GM19099 (cell line): Measurements from ENCODE around the gene FAM200C.

Experiments
- POLR2A ChIP-seq: IDR thresholded peaks from 3 replicates; pipeline ENCODE4 v1.6.1; 2011; ENCODE audit warnings: low read depth; ENCODE audit not compliant: insufficient read length; ENCODE audit errors: extremely low read depth

FAM200C gene

DNA sequence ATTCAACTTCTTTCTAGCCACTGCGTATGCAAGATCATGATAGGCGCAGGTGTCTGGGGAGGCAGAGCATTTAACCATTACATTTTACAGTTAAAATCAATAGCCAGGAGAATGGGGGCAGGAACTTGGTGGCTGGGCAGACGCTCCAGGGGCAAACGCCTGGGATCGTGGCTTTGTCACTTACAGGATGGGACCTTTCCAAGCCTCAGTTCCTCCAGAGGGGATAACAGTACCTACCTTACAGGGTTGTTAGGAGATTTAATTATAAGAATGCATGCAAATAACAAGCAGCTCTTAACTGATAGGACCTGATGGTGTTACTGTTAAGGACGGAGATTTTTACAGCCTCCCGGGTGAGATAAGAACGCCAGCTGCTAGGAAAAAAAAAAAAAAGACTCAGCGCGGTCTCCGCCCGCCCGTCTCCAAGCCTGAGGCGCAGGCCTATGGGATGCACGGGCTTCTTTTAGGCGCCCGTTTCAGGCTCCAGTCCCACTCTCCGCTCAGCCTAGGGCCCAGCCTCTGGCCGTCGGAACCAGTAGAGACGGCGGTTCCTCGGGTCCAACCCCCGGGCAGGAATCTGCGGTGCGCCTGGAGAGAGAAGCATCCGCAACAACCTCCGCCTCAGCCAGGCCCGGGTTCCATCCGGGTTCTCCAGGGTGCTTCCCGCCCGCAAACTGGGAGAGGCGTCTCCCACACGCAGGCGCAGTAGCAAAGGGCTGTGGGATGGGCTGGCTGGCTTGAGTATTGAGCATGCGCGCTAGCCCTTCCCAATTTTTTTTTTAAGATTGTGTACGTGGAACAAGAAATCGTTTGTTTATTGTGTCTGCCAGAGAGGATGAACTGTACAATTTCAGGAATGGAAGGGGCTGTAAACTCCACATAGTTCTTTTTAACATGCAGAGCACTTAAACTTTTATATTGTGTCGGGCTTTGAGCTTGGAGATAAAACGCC, at the start of gene FAM200C:
FAM200C (minus strand) TSS at position 653 of the 952 bp plus-strand sequence. CDS start 4,564 bp downstream, outside the sequence.
- peak; percentile 87 for TF ChIP-seq POLR2A

DNA sequence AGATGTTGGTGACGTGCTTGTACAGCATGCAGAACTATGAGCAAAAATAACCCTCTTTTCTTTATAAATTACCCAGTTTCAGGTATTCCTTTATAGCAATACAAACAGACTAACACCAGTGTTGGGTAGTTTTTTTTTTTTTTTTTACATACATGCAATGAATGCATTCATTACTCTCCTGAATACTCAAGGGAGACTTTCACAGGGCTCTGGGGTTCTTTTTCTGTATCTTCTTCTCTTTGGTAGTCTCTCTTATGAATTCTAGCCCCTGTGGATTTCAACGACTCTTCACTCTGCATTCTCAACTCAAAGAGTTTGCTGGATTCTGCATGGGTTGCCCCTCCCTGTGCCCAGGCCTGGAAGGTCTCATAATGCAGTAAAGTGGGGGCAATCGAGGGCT, 49.6 kb upstream of the FAM200C start:
- TF ChIP-seq POLR2A, result no peak

DNA sequence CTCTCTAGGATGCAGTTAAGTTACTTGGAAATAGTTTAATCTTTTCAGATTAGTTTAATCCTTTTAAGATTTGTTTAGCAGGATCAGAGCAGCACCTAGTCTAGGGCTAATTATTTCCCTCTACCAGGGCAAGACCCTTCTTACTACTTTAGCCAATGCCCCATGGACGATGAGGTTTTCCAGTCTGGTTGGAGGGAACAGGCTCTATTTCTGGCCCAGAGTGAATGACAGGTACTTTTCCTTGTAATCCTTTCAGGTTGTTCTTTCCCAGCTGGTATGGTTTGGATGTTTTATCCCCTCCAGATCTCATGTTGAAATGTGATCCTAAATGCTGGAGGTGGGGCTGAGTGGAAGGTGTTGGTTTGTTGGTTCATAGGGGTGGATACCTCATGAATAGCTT, 49.0 kb upstream of the FAM200C start:
- no peak for TF ChIP-seq POLR2A

DNA sequence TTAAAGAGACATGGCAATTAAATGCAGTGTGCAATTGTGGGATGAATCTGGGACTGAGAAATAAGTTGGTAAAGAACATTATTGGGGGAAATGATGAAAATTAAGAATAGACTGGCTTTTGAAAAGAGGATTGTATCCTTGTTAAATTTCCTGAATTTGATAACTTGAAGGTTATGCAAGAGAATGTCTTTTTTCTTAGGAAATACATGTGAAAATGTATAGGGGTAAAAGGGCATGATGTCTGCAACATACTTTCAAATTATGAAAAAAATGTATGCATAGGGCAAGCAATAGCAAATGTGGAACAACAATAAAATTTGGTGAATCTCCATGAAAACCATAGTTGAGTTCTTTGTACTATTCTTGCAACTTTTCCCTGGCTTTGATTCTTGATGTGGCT, 45.9 kb upstream of the FAM200C start:
- TF ChIP-seq POLR2A, result no peak

DNA sequence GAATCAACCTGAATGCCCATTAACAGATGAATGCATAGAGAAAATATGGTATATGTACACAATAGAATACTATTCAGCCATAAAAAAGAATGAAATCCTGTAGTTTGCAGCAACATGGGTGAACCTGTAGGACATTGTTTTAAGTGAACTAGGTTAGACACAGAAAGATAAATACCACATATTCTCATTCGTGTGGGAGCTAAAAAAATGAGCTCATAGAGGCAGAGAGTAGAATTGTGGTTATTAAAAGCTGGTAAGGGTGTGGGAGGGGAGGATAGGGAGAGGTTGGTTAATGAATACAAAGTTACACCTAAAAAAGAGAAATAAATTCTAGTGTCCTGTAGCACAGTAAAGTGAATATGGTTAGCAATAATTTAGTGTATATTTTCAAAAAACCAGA, 45.3 kb upstream of the FAM200C start:
- no peak for TF ChIP-seq POLR2A

DNA sequence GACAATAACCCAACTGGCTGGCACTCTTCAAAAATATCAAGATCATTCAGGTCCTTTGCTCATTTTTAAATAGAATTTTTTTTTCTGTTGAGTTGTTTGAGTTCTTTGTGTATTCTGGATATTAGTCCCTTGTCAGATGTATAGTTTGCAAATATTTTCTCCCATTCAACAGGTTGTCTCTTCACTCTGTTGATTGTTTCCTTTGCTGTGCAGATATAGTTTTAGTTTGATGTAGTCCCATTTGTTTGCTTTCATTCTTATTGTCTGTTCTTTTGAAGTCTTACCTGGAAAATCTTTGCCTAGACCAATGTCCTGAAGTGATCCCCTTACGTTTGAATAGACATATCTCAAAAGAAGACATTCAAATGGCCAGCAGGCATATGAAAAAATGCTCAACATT, 44.6 kb upstream of the FAM200C start:
- no peak for TF ChIP-seq POLR2A

DNA sequence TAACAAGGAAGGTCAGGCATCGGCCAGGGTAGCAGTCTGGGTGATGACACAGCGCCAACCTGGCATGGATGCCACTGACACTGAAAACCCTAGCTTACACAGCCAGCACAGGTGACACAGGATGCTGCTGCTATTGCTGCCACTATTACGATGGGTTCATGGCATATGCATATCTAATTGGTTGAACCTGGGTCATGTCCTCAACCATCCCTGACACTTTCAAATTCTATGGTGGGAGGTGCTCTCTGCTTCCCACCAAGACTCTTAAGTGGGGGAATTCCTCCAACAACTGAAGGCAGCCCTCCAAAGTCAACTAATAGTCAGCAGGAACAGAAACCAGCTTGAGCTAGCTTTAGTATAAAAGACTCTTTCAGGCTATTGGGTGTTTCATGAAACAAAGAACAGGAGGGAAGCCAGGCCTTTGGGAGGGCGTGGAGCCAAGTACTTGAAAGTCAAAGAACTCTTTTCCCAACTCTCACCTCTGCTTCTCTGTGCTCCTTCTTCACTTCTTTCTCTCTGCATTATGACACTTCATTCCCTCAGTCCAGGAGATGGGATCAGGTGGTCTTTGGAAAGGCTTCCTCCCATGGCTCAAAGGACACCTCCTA, 43.1 kb upstream of the FAM200C start:
- TF ChIP-seq POLR2A, result peak; percentile 26

DNA sequence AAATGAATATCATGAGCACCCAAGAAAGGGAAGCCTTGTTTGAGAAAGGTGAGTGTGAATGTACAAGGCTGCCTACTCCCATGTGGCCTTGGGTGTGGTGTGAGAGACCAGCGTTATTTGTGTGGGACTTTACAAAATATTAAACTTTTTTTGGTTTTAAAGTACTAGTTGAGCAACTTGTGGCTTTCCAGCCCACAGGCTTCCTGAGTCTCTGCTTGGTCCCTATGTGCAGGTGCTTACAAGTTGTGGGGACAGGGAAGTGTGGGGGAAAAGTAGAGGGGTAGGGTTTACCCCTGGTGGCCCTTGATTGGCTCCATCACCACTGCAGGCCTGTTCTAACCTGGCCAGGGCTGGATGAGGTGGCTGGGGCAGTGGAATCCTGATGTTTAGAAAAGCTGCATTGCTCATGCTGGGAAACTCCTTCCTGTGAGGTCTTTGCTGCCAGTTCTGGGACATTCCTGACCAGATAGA, 41.5 kb upstream of the FAM200C start:
- TF ChIP-seq POLR2A, result no peak

DNA sequence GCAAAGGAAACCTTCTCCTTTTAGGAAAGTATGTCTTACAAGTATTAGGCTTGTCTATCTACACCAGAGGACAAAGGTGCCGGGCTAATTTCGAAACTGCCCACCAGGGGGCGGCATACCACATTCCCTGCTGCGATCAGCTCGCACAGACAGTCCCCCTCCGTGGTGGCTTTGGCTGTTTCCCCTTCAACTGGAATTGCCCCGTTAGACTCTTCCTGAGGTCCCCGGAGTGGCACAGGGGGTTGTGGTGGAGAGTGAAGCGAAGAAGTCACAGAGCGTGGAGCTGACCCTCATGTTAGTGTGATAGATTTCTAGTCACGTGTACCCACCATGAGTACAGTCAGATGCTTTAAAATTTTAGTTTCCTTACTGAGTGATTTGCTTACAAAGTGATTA, 39.3 kb upstream of the FAM200C start:
- no peak for TF ChIP-seq POLR2A

DNA sequence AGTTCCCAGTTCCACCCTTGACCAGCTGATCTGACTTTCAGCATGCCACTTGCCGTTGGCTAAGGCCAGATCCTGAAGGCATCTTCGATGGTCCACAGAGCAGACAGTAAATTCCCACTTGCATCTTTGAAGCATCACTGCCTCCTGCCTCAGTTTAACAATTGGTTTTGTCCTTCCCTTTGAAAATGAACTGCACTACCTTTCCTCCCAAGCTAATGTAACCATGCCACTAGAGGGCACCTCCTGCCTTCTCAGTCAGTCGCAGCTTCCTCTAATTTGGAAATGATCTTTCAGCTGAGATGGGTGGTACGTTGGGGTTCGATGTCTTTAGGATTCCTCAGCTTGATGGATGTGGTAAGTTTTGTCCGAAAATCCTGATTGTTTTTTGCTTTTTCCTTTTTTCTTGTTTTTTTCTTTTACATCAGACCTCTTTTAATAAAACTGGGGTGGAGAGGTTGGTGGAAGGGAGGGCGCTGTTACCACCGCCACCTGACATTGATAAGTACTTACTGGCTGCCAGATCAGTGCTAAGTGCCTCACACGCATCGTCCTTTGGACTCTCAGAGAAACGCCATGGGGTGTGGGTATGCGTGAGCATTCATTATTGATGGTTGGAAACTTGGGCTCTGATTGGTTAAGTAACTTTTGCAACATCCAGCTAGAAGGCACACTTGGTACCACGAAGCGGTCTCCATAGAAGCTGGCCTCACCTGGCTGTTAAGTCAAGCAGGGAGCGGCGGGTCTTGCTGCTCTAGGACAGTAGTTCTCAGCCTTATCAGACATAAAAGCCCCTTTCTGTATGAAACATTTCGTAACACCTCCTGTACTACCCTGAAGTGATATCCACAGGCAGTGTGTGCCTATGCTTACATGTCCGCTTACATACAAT, 38.7 kb upstream of the FAM200C start:
- TF ChIP-seq POLR2A, result no peak

DNA sequence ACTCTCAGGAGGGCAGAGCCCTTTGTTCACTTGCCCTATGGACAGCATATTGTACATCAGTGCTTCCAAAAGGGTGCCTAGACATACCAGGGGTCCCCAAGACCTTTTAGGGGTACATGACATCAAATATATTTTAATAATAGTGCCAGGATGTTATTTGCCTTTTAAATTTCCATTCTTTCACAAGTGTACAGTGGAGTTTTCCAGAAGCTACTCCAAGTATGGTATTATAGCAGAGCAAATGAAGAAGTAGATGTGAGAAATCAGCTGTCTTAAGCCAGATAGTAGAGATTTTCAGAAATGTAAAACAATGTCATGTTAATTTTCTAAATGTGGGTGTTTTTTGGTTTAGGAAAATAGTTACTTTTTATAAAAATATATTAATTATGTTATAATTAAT, 37.4 kb upstream of the FAM200C start:
- no peak for TF ChIP-seq POLR2A

DNA sequence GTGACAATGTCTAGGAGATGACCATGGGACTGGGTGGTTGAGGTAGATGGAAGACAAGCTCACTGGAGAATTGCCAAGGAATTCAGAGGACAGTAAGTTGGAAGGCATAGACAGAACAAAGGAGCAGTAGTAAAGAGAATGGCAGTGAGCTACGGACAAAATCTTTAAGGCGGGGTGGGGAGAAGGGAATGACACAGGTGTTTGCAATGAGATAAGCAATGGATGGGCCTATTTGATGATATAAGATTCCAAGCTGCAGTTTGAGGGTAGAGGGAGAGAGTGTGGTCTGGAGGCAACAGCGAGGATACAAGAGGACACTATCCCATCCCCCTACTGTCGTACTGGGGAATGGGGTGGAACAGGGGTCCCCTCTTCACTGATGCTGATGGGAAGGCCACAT, 36.2 kb upstream of the FAM200C start:
- no peak for TF ChIP-seq POLR2A

DNA sequence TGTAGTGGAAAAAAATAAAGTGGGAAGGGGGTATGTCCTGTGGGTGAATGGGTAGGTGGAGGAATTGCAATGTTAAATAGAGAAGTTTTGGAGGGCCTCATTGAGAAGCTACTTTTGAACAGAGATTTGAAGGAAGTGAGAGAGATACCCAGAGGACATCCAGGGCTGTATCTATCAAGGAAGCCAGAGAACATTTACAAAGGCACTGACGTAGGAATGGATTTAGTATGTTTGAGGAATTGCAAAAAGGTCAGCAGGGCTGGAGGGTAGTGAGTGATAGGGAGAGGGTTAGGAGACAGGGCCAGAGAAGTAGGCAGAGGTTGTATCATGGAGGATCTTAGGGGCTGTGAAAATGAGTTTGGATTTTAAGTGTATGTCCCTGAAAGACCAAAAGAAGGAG, 35.7 kb upstream of the FAM200C start:
- no peak for TF ChIP-seq POLR2A

DNA sequence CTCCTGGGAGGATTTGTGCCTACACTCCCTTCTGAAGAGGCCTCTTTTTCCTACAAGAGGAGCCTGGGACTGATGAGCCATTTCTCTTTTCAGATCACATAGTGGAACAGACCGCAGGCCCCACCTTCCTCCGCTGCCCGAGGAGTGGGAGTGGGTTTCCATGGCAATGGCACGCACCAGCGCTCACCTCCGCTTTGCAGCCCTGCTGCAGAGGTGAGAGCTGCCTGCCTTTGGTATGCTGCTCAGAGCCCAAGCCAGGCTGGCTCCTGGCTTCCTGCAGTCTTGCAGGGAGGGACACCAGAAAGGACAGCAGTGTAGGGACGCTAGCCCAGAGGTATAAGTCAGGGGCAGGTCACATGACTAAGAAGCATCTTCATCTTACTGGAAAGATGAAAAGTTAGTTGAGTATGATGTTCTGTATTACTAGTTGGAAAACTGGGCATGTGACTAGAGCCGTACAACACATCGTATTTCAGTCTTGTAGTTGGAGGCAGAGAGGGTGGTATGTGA, 34.2 kb upstream of the FAM200C start:
- peak; percentile 35 for TF ChIP-seq POLR2A

DNA sequence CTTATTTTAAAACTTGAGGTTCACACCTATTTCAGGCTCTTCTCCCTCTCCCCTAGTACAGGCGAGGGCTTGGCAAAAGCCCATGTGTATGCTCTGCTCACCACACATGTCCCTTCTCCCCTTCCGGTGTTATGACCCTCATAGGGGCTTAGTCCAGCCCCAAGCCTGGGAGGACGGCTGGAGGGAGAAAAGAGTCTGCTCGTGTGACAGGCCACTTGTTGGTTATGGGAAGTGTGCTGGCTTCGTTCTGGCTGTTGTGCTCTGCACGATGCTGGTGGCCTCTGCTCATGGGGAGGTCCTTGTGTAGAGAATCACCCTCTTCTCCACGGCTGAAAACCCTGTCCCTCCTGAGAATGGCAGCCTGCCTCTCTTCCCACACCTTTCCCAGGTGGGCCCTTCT, 32.9 kb upstream of the FAM200C start:
- no peak for TF ChIP-seq POLR2A
